Ovary (tissue), 9 donors: Measurements from ENCODE around the gene FANCC. TPM values are rescaled to one million over a fixed set of nuclear protein-coding genes. Genes with fewer than 3 reads are reported as not detected.
"Not testable (repeated sequence)": the region's sequence is repeated elsewhere in the genome, so short reads cannot be mapped to it uniquely, and the experiment has no call there.

Experiments
- DNase-seq, 5 donors: peaks; one replicate each; pipeline ENCODE4 v3.0.0-alpha.2; 2019 to 2020
- H3K27ac ChIP-seq, 2 donors: fragments of 200-600 bp; one replicate each; pipeline versions ENCODE4 v1.5.1 to v1.8.0; 2019 to 2022
- H3K27me3 ChIP-seq: fragments of 200-600 bp; one replicate; pipeline ENCODE4 v1.8.0; 2022
- H3K36me3 ChIP-seq: fragments of 200-600 bp; sonication (generic); one replicate; pipeline ENCODE4 v1.5.1; 2019
- H3K4me1 ChIP-seq: one replicate; pipeline ENCODE4 v1.8.1; 2013; ENCODE audit warnings: mild to moderate bottlenecking, moderate library complexity; ENCODE audit not compliant: insufficient read depth
- H3K4me3 ChIP-seq: fragments of 200-600 bp; sonication (generic); one replicate; pipeline ENCODE4 v1.5.1; 2017
- H3K9me3 ChIP-seq, 2 donors: fragments of 200-600 bp in 1 of 2; sonication (generic) in 1 of 2; one replicate each; pipeline versions ENCODE4 v1.5.1 to v1.8.1; 2013 to 2019; ENCODE audit warnings: mild to moderate bottlenecking in 1 of 2, moderate library complexity in 1 of 2
- EP300 ChIP-seq: sonication (generic); formaldehyde crosslinking; IDR thresholded peaks from one replicate; pipeline ENCODE4 v1.6.1; 2017; ENCODE audit warnings: antibody characterized with exemption
- POLR2A ChIP-seq: fragments of 450-650 bp; IDR thresholded peaks from one replicate; pipeline ENCODE4 v1.6.1; 2017; ENCODE audit warnings: antibody characterized with exemption, mild to moderate bottlenecking, moderate library complexity
- WGBS, 3 donors: extraction: QIAGEN DNeasy Blood & Tissue Kit in 1 of 3; methylation state at CpG; one replicate each; pipeline versions ENCODE4 v1.1.5 to v1.1.7; 2013 to 2017; 5-methylcytosine and 5-hydroxymethylcytosine counted together
- intact Hi-C, 4 donors: fragments of 100-400 bp; cut with DNase I; formaldehyde crosslinking; loops; one replicate each; pipeline versions ENCODE4 v1.11.0 to v1.15.1; 2022 to 2023
- polyA plus RNA-seq, 2 donors: library from polyadenylated mRNA; stranded (reverse); fragments of 200-250 nt in 1 of 2; fragments of 350-450 nt in 1 of 2; fragmentation: Illumina TruSeq in 1 of 2; extraction: RNeasy Lipid Tissue Mini Kit (QIAGEN cat#74804) in 1 of 2; gene quantifications; one replicate each; pipeline ENCODE4 v1.2.3, GENCODE V29; 2013 to 2014
- total RNA-seq, 7 donors: library from RNA; depleted of rRNA in 2 of 7; stranded (reverse); fragments of >200 nt in 2 of 7; fragmentation: NEBNext Ultra II Directional in 3 of 7; extraction: Animal tissue kit (Norgen Biotek cat#: 25700) in 3 of 7; gene quantifications; one replicate each; pipeline versions ENCODE4 v1.1.0 to v1.2.4, GENCODE V29; 2016 to 2023
- TF ChIP-seq, protein P1 (sequence below), 3 donors: fragments of 450-650 bp in 2 of 3; fragments of 200-600 bp in 1 of 3; IDR thresholded peaks; one replicate each; pipeline versions ENCODE4 v1.5.1 to v1.8.0; 2016 to 2022; ENCODE audit warnings: antibody characterized with exemption in 3 of 3, mild to moderate bottlenecking in 1 of 3
- donor health status: DM: no; HTN: no; CAD: no; lungs with moderate emphysema.
- donor health status: DM: no; HTN: no; CAD: no.
- donor health status: Bipolar disorder and iron deficiency.
- donor health status: DM: yes; HTN: yes; CAD: no.
- donor health status: DM: no; HTN: no; CAD: no.
- donor health status: DM: yes; HTN: yes; CAD: no.

The FANCC gene
- total and polyA plus RNA-seq, 9 donors, result 2.9 to 7.5 (median 4.9) TPM

DNA sequence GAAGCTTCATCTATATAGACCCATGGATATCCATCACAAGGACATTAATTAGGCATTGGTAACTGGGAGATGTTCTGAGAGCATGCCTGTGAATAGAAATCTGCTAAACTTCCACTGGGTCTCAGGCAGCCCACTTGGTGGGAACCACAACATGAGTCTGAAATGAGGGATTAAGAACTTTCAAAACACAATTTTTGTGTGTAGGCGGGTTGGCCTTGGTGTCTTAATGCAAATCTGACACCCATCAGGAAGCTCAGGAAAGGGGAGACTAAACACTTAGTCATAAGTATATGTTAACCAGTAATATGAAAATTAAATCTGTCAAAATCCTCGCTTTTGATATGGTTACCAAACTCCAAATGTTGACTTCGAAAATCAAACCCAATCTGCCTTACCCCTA, 113.2 kb downstream of the FANCC start:
- intact Hi-C loops, result no loop called here
- Histone ChIP-seq H3K4me3 (no peak overlapping the region), H3K36me3 (no peaks in the 10 kb centered on the region), H3K4me1 (no peaks in the 10 kb centered on the region), H3K27me3 (no peaks in the 10 kb centered on the region), H3K27ac (no peak overlapping the region), H3K9me3 (no peaks in the 10 kb centered on the region)
- TF ChIP-seq POLR2A, result no peak
- TF ChIP-seq, protein P1, sequence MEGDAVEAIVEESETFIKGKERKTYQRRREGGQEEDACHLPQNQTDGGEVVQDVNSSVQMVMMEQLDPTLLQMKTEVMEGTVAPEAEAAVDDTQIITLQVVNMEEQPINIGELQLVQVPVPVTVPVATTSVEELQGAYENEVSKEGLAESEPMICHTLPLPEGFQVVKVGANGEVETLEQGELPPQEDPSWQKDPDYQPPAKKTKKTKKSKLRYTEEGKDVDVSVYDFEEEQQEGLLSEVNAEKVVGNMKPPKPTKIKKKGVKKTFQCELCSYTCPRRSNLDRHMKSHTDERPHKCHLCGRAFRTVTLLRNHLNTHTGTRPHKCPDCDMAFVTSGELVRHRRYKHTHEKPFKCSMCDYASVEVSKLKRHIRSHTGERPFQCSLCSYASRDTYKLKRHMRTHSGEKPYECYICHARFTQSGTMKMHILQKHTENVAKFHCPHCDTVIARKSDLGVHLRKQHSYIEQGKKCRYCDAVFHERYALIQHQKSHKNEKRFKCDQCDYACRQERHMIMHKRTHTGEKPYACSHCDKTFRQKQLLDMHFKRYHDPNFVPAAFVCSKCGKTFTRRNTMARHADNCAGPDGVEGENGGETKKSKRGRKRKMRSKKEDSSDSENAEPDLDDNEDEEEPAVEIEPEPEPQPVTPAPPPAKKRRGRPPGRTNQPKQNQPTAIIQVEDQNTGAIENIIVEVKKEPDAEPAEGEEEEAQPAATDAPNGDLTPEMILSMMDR (IDR thresholded peaks at IDR 0.05), result no peak
- no peak for TF ChIP-seq EP300
- DNase-seq, result no peak
- WGBS, 3 donors, result 86 to 93% (median 89%) methylated on average over 3 of the region's 3 CpGs

DNA sequence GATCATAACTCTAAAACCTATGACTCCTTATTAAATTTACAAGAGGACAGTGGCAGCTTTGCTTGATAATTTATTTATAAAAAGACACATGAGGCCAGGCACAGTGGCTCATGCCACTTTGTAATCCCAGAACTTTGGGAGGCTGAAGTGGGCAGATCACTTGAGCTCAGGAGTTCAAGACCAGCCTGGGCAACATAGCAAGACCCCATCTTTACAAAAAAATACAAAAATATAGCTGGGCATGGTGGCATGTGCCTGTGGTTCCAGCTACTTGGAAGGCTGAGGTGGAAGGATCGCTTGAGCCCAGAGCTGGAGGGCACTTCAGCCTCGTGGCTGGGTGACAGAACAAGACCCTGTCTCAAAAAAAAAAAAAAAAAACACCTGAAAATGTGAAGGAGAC, 114.5 kb downstream of the FANCC start:
- H3K36me3 ChIP-seq, H3K4me1 ChIP-seq, DNase-seq, H3K27ac ChIP-seq, H3K27me3 ChIP-seq, intact Hi-C loops, H3K4me3 ChIP-seq, H3K9me3 ChIP-seq: not testable (repeated sequence)
- 68 to 91% (median 79%) methylated on average over 2 of the region's 2 CpGs for WGBS, 3 donors

DNA sequence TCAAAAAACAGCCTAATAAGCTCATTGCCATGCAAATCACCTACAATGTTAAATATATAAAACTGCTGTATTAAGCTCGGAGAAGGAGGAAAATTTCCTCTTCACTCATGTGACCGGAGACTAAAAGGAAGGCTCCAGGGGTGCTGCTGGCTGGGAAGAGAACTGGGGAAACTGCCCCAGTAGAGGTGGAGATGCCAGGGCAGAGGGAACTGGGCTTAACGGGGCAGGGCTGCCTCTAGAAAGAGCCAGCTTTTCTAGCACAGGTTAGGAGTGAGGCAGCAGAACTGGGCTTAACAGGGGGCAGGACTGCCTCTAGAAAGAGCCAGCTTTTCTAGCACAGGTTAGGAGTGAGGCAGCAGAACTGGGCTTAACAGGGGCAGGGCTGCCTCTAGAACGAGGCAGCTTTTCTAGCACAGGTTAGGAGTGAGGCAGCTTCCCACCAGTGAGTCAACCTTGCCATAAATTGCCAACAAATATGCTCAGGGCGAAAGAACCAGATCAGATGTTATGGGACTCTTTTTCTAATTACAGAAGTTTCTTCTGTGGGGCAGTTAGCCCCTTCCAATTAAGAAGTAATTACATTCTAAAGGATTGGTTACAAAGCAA, 115.3 kb downstream of the FANCC start:
- H3K36me3 ChIP-seq, result no peaks in the 10 kb centered on the region
- intact Hi-C loops, result no loop called here
- H3K4me1 ChIP-seq, result peaks cover 2% of the 10 kb centered on the region
- TF ChIP-seq, protein P1 (IDR thresholded peaks at IDR 0.05), result no peak
- TF ChIP-seq EP300 (no peak), POLR2A (no peak)
- WGBS, 3 donors, result 93 to 96% (median 93%) methylated on average over 5 of the region's 5 CpGs
- H3K9me3 ChIP-seq, result no peaks in the 10 kb centered on the region
- H3K27me3 ChIP-seq, result no peaks in the 10 kb centered on the region
- no peak overlapping the region for H3K4me3 ChIP-seq
- no peak overlapping the region for H3K27ac ChIP-seq
- no peak for DNase-seq

DNA sequence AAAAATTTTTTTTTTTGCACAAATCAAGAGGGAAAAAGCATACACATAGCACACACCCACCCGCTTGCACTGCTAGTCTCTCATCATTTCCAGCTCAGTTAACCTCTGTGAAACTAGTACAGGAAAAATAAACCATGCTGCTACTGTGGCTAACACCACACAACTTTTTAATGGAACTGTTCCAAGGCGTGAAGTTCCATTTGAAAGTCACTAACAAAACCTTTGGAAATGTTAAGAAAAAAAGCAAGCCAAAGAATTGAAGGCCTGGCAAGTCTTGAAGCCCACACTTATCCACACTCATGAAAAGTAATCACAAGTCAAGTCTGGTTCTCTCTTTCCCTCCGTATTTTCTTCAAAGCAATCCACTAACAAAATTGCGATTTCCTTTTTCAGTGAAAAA, 116.3 kb downstream of the FANCC start:
- intact Hi-C loops, result no loop called here
- Histone ChIP-seq H3K27me3 (no peaks in the 10 kb centered on the region), H3K27ac (no peak overlapping the region), H3K4me3 (no peak overlapping the region), H3K36me3 (no peaks in the 10 kb centered on the region), H3K9me3 (no peaks in the 10 kb centered on the region), H3K4me1 (peaks cover 2% of the 10 kb centered on the region)
- no peak for DNase-seq
- TF ChIP-seq, protein P1 (IDR thresholded peaks at IDR 0.05), result no peak
- TF ChIP-seq POLR2A, result no peak
- no peak for TF ChIP-seq EP300
- WGBS, 3 donors, result 94 to 96% (median 96%) methylated on average over 4 of the region's 4 CpGs

DNA sequence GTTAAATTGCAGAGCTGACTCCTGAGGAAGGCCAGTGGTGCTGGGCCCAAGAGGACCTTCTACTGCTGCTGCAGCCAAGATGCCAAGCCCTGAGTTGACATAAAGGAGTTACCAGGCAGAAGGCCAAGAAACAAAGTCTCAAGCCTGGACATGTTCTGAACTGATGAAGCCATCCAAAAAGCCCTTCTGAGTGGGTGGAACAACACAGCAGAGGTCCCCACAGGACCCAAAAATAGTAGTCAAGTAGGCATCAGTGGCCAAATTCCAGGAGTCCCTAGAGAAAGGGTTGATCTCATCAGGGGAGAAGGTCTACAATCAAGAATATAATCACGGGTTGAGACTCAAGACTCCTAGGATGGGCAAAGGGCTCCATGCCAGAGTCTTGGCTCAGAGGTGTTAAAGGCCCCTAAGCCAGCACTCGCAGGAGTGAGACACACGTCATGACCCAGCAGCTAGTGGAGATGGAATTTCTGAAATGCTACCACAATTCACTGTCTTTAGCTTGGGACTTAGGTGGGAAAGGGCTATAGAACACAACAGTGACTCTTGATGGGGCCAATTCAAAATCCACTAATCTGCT, 119.7 kb downstream of the FANCC start:
- Histone ChIP-seq H3K4me1 (peaks cover 2% of the 10 kb centered on the region), H3K9me3 (no peaks in the 10 kb centered on the region), H3K36me3 (no peaks in the 10 kb centered on the region), H3K27me3 (no peaks in the 10 kb centered on the region), H3K4me3 (no peak overlapping the region), H3K27ac (no peak overlapping the region)
- WGBS, 3 donors, result 60 to 87% (median 70%) methylated on average over 3 of the region's 3 CpGs
- intact Hi-C loops, result no loop called here
- TF ChIP-seq, protein P1 (IDR thresholded peaks at IDR 0.05), result no peak
- no peak for TF ChIP-seq POLR2A
- TF ChIP-seq EP300, result no peak
- no peak for DNase-seq
